Germinal center (tissue), 1 donor: Measurements from ENCODE around the gene UGP2.

ENCODE experiments used
- DNase-seq: peaks from one replicate; pipeline ENCODE4 v3.0.0; 2012; ENCODE audit warnings: mixed read lengths, low spot score

The UGP2 gene

GRCh38 chr2:63865159-63865799 lies 23.6 kb downstream of the UGP2 start:
- DNase-seq: no peak

- DNase-seq: no peak
Observed at GRCh38 chr2:63866009-63866709, 24.5 kb downstream of the UGP2 start.

- DNase-seq: no peak
Observed at GRCh38 chr2:63870679-63871078, 29.0 kb downstream of the UGP2 start.

GRCh38 chr2:63871864-63872263 lies 30.2 kb downstream of the UGP2 start:
- DNase-seq: no peak

GRCh38 chr2:63872571-63873328 lies 31.1 kb downstream of the UGP2 start:
- no peak for DNase-seq

- no peak for DNase-seq
Observed at GRCh38 chr2:63874204-63875130, 32.8 kb downstream of the UGP2 start.

GRCh38 chr2:63875131-63875527 lies 33.4 kb downstream of the UGP2 start:
- no peak for DNase-seq

- no peak for DNase-seq
Observed at GRCh38 chr2:63875559-63876245, 34.0 kb downstream of the UGP2 start.

- no peak for DNase-seq
Observed at GRCh38 chr2:63876311-63876710, 34.6 kb downstream of the UGP2 start.

- DNase-seq: no peak
Observed at GRCh38 chr2:63878486-63878885, 36.8 kb downstream of the UGP2 start.

GRCh38 chr2:63879876-63880433 lies 38.3 kb downstream of the UGP2 start:
- DNase-seq: no peak

- no peak for DNase-seq
Observed at GRCh38 chr2:63880625-63881024, 38.9 kb downstream of the UGP2 start.

GRCh38 chr2:63881205-63881604 lies 39.5 kb downstream of the UGP2 start:
- no peak for DNase-seq

GRCh38 chr2:63882395-63883105 lies 40.9 kb downstream of the UGP2 start:
- DNase-seq: no peak

- no peak for DNase-seq
Observed at GRCh38 chr2:63886445-63886844, 44.7 kb downstream of the UGP2 start.

- no peak for DNase-seq
Observed at GRCh38 chr2:63888053-63888452, 46.4 kb downstream of the UGP2 start.

- DNase-seq: peak; percentile 58
Observed at GRCh38 chr2:63888490-63889402, 47.0 kb downstream of the UGP2 start.

- DNase-seq: no peak
Observed at GRCh38 chr2:63890678-63891077, 49.0 kb downstream of the UGP2 start.

- no peak for DNase-seq
Observed at GRCh38 chr2:63891488-63892030, 49.9 kb downstream of the UGP2 start.
